ENCODE results near the gene FASTK. TPM values are rescaled to one million over a fixed set of nuclear protein-coding genes. Genes with fewer than 3 reads are reported as not detected.

FASTK gene
- total RNA-seq, 1 donor from 2014 or later: 97.6 TPM

- TF ChIP-seq CTCF (IDR thresholded peaks at IDR 0.05; ENCODE audit: unreplicated experiment): no peak
- Mint-ChIP-seq H3K4me1 (peaks cover 40% of the 10 kb centered on the region), H3K27ac (no peak overlapping the region), H3K9me3 (no peaks in the 10 kb centered on the region), H3K36me3 (peaks cover 16% of the 10 kb centered on the region), H3K4me3 (no peak overlapping the region), H3K27me3 (ENCODE audit: low read depth) (no peaks in the 10 kb centered on the region)
- no peak for DNase-seq (ENCODE audit: low spot score in 2 of 2, unreplicated experiment in 2 of 2)
Measured at GRCh38 chr7:151064454-151064853, 16.2 kb downstream of the FASTK start.

DNA sequence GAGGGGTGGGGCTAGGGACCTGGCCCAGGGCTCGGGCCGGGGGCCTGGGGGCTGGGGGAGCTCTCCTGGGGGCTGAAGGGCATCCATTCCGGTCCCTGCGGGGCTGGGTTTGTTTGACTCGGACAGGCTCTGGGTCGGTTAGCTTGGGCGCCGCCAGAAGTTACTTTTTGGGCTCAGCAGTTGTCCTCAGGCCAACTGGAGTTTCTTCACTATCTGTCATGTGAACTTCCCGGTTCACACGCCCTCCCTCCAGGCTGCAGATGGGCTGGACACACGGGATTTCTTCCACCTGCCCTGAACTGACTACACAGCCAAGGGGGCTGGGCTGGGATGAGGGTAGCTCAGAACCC is 17.4 kb downstream of the FASTK start:
- no peaks in the 10 kb centered on the region for H3K9me3 Mint-ChIP-seq
- peaks cover 12% of the 10 kb centered on the region for H3K36me3 Mint-ChIP-seq
- H3K27me3 Mint-ChIP-seq (ENCODE audit: low read depth): no peaks in the 10 kb centered on the region
- no peak for TF ChIP-seq CTCF (IDR thresholded peaks at IDR 0.05; ENCODE audit: unreplicated experiment)
- H3K4me1 Mint-ChIP-seq: peaks cover 49% of the 10 kb centered on the region
- peak overlapping the region; percentile 6 for H3K27ac Mint-ChIP-seq
- no peak overlapping the region for H3K4me3 Mint-ChIP-seq
- DNase-seq (ENCODE audit: low spot score in 2 of 2, unreplicated experiment in 2 of 2): no peak

- peaks cover 8% of the 10 kb centered on the region for H3K36me3 Mint-ChIP-seq
- DNase-seq (ENCODE audit: low spot score in 2 of 2, unreplicated experiment in 2 of 2): no peak
- no peaks in the 10 kb centered on the region for H3K9me3 Mint-ChIP-seq
- peak overlapping the region; percentile 26 for H3K4me3 Mint-ChIP-seq
- H3K27ac Mint-ChIP-seq: no peak overlapping the region
- H3K4me1 Mint-ChIP-seq: peaks cover 44% of the 10 kb centered on the region
- TF ChIP-seq CTCF (IDR thresholded peaks at IDR 0.05; ENCODE audit: unreplicated experiment): no peak
- no peaks in the 10 kb centered on the region for H3K27me3 Mint-ChIP-seq (ENCODE audit: low read depth)
Measured at GRCh38 chr7:151062399-151063211, 18.0 kb downstream of the FASTK start.

- no peak for DNase-seq (ENCODE audit: low spot score in 2 of 2, unreplicated experiment in 2 of 2)
- H3K27me3 Mint-ChIP-seq (ENCODE audit: low read depth): no peaks in the 10 kb centered on the region
- TF ChIP-seq CTCF (IDR thresholded peaks at IDR 0.05; ENCODE audit: unreplicated experiment): no peak
- H3K4me3 Mint-ChIP-seq: peak overlapping the region; percentile 84
- no peak overlapping the region for H3K27ac Mint-ChIP-seq
- H3K36me3 Mint-ChIP-seq: peaks cover 5% of the 10 kb centered on the region
- H3K9me3 Mint-ChIP-seq: no peaks in the 10 kb centered on the region
- peaks cover 45% of the 10 kb centered on the region for H3K4me1 Mint-ChIP-seq
Measured at GRCh38 chr7:151062111-151062398, 18.6 kb downstream of the FASTK start.

- no peak for TF ChIP-seq CTCF (IDR thresholded peaks at IDR 0.05; ENCODE audit: unreplicated experiment)
- H3K4me1 Mint-ChIP-seq: peaks cover 51% of the 10 kb centered on the region
- H3K27me3 Mint-ChIP-seq (ENCODE audit: low read depth): no peaks in the 10 kb centered on the region
- peak overlapping the region; percentile 84 for H3K4me3 Mint-ChIP-seq
- H3K36me3 Mint-ChIP-seq: peaks cover 5% of the 10 kb centered on the region
- no peak for DNase-seq (ENCODE audit: low spot score in 2 of 2, unreplicated experiment in 2 of 2)
- peak overlapping the region; percentile 87 for H3K27ac Mint-ChIP-seq
- no peaks in the 10 kb centered on the region for H3K9me3 Mint-ChIP-seq
Measured at GRCh38 chr7:151061213-151062110, 19.1 kb downstream of the FASTK start.
